Brain microvascular endothelial cell (primary cell): ENCODE results near the gene ARID3B.

Experiments
- DNase-seq: peaks from one replicate; pipeline ENCODE4 v3.0.0-alpha.2; 2020
- H3K27ac ChIP-seq: fragments of 250-450 bp; sonication (Bioruptor Pico); 2 replicates; pipeline ENCODE4 v1.5.1; 2020; ENCODE audit warnings: mild to moderate bottlenecking, moderate library complexity
- H3K27me3 ChIP-seq: fragments of 250-450 bp; sonication (Bioruptor Pico); replicated peaks from 2 replicates; pipeline ENCODE4 v1.5.1; 2020; ENCODE audit warnings: mild to moderate bottlenecking
- H3K36me3 ChIP-seq: fragments of 250-450 bp; sonication (Bioruptor Pico); replicated peaks from 2 replicates; pipeline ENCODE4 v1.5.1; 2020; ENCODE audit warnings: mild to moderate bottlenecking
- H3K4me3 ChIP-seq: 2 replicates; pipeline ENCODE4 v1.5.1; 2011; ENCODE audit warnings: low read depth, mild to moderate bottlenecking, control low read depth, low read length, moderate library complexity
- in situ Hi-C: cut with HindIII; loops from 2 replicates; pipeline ENCODE4 v1.10.0; 2017; ENCODE audit warnings: low sequenced_read_pairs, low pct_ligation_motif_present
- TF ChIP-seq, protein P1 (sequence below): IDR thresholded peaks from 2 replicates; pipeline ENCODE4 v1.5.1; 2011; ENCODE audit warnings: low read depth, mild to moderate bottlenecking, moderate library complexity, low read length, control low read depth, inconsistent platforms; ENCODE audit errors: missing control alignments

ARID3B gene

GRCh38 chr15:74614744-74615507 is 73.9 kb downstream of the ARID3B start:
- H3K27ac ChIP-seq: peak overlapping the region; percentile 89
- DNase-seq: peak; percentile 55
- H3K27me3 ChIP-seq: peaks cover 2% of the 10 kb centered on the region
- H3K36me3 ChIP-seq: peaks cover 3% of the 10 kb centered on the region
- TF ChIP-seq, protein P1, sequence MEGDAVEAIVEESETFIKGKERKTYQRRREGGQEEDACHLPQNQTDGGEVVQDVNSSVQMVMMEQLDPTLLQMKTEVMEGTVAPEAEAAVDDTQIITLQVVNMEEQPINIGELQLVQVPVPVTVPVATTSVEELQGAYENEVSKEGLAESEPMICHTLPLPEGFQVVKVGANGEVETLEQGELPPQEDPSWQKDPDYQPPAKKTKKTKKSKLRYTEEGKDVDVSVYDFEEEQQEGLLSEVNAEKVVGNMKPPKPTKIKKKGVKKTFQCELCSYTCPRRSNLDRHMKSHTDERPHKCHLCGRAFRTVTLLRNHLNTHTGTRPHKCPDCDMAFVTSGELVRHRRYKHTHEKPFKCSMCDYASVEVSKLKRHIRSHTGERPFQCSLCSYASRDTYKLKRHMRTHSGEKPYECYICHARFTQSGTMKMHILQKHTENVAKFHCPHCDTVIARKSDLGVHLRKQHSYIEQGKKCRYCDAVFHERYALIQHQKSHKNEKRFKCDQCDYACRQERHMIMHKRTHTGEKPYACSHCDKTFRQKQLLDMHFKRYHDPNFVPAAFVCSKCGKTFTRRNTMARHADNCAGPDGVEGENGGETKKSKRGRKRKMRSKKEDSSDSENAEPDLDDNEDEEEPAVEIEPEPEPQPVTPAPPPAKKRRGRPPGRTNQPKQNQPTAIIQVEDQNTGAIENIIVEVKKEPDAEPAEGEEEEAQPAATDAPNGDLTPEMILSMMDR: no peak
- peak overlapping the region; percentile 95 for H3K4me3 ChIP-seq
- in situ Hi-C loops: no loop called here

- Histone ChIP-seq H3K36me3 (peaks cover 11% of the 10 kb centered on the region), H3K4me3 (peak within 1 kb of the TSS; percentile 95), H3K27ac (peak within 1 kb of the TSS; percentile 89), H3K27me3 (no peaks in the 10 kb centered on the region)
- TF ChIP-seq, protein P1: no peak
- in situ Hi-C loops: no loop called here
- peak; percentile 71 for DNase-seq
Observed at GRCh38 chr15:74615508-74616365, 74.7 kb downstream of the ARID3B start, which contains the start of gene CLK3. Gene CLK3, plus strand, starts transcription at chr15:74615836. Its CDS starts 3,361 bp downstream, at chr15:74619197.

- Histone ChIP-seq H3K27ac (peak overlapping the region; percentile 89), H3K4me3 (peak overlapping the region; percentile 95), H3K27me3 (no peaks in the 10 kb centered on the region), H3K36me3 (peaks cover 16% of the 10 kb centered on the region)
- TF ChIP-seq, protein P1: no peak
- DNase-seq: peak; percentile 42
- in situ Hi-C loops: no loop called here
Observed at GRCh38 chr15:74616366-74616939, 75.4 kb downstream of the ARID3B start.

DNA sequence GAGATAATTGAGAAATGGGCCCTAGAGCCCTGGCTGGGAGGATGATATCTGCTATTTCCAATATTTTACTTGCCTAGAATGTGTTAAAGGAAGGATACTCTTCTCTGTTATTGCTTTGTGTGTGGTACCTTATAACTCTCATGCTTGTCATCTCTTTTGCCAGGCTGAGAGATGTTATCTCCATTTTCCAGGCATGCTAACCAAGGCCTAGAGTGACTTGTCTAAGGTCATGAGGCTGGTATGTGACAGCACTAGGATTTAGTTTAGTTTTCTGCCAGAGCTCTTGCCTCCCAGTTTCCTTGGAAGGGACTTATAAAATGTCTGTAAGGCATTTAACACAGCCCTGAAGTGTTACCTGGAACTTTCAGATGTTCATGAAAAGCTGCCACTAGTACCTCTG is 76.0 kb downstream of the ARID3B start:
- Histone ChIP-seq H3K27me3 (no peaks in the 10 kb centered on the region), H3K36me3 (peaks cover 20% of the 10 kb centered on the region), H3K4me3 (peak overlapping the region; percentile 95), H3K27ac (no peak overlapping the region)
- in situ Hi-C loops: no loop called here
- TF ChIP-seq, protein P1: no peak
- DNase-seq: no peak

DNA sequence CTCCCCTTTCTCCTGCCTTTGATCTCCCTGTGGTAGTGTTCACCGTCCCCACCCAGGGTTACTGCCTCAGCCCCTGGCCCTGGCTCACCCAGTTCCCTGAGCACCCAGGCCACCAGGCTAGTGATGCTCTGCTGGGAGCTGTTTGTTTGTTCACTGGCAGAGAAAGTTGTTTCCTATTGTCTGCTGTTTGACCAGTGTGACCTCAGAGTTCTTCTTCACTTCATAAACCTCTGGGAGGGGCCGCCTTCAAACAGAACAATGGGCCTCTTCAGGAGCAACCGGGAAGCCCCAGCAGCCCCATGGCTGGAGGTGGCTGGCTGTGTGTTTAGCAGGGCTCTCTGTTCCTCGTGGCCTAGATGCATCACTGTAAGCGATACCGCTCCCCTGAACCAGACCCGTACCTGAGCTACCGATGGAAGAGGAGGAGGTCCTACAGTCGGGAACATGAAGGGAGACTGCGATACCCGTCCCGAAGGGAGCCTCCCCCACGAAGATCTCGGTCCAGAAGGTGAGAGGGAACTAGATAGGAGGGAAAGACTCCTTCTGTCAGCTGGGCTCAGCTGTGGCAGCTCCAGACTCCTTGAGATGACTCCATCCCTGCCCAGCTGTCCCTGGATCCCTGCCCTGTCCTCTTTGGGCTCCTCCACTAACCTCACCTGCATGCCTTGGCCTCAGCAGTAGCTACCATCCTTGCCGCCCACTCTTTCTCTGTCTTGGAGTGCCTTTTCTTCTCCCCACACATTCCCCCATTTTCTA is 78.0 kb downstream of the ARID3B start:
- no peak for DNase-seq
- TF ChIP-seq, protein P1: no peak
- peaks cover 40% of the 10 kb centered on the region for H3K36me3 ChIP-seq
- H3K27me3 ChIP-seq: no peaks in the 10 kb centered on the region
- in situ Hi-C loops: no loop called here
- no peak overlapping the region for H3K27ac ChIP-seq
- H3K4me3 ChIP-seq: no peak overlapping the region
